Peyer's patch (tissue), 4 donors: ENCODE measurements around the gene DNAJB6.

Source experiments
- CTCF ChIP-seq, 6 experiments: fragments of 450-650 bp in 4 of 6; fragments of 200-600 bp in 2 of 6; sonication (generic) in 1 of 6; IDR thresholded peaks; one replicate each; pipeline ENCODE4 v1.5.1; 2017 to 2019; ENCODE audit warnings: antibody characterized with exemption in 6 of 6, mild to moderate bottlenecking in 3 of 6, moderate library complexity in 1 of 6
- POLR2A ChIP-seq, 2 donors: fragments of 450-650 bp; IDR thresholded peaks; one replicate each; pipeline ENCODE4 v1.5.1; 2017; ENCODE audit warnings: antibody characterized with exemption in 2 of 2, mild to moderate bottlenecking in 2 of 2, moderate library complexity in 2 of 2

GRCh38 chr7:157432541-157432956 lies 95.7 kb downstream of the DNAJB6 start:
- TF ChIP-seq CTCF (IDR thresholded peaks at IDR 0.05) (no peak), POLR2A (IDR thresholded peaks at IDR 0.05) (no peak)
